Mesenchymal stem cell (in vitro differentiated cells and primary cell): Measurements from ENCODE around the gene SUDS3.

ENCODE experiments used
- DNase-seq: peaks from one replicate; pipeline ENCODE4 v3.0.0-alpha.2; 2013
- H2AFZ ChIP-seq: one replicate; pipeline ENCODE4 v1.6.1; 2013; ENCODE audit warnings: low read depth, mild to moderate bottlenecking, control low read depth, inconsistent platforms, low read length, moderate library complexity
- H2AK5ac ChIP-seq: 2 replicates; pipeline ENCODE4 v1.6.1; 2013; ENCODE audit warnings: low read length, moderate library complexity, mild to moderate bottlenecking, inconsistent platforms; ENCODE audit not compliant: severe bottlenecking
- H2BK120ac ChIP-seq: one replicate; pipeline ENCODE4 v1.6.1; 2013; ENCODE audit warnings: low read depth, mild to moderate bottlenecking, inconsistent platforms, low read length, moderate library complexity
- H2BK12ac ChIP-seq, 2 experiments: one replicate each; pipeline ENCODE4 v1.6.1; 2013; ENCODE audit warnings: inconsistent platforms in 2 of 2, low read length in 2 of 2, mild to moderate bottlenecking in 2 of 2, moderate library complexity in 2 of 2, control low read depth in 1 of 2
- H2BK15ac ChIP-seq: one replicate; pipeline ENCODE4 v1.6.1; 2013; ENCODE audit warnings: mild to moderate bottlenecking, low read depth, inconsistent platforms; ENCODE audit not compliant: poor library complexity, severe bottlenecking
- H2BK5ac ChIP-seq: 2 replicates; pipeline ENCODE4 v1.6.1; 2013; ENCODE audit warnings: low read depth, mild to moderate bottlenecking, low read length, control low read depth, inconsistent platforms; ENCODE audit not compliant: poor library complexity, severe bottlenecking
- H3K14ac ChIP-seq, 2 experiments: one replicate each; pipeline ENCODE4 v1.6.1; 2013; ENCODE audit warnings: inconsistent platforms in 2 of 2, low read length in 2 of 2, control low read depth in 1 of 2, mild to moderate bottlenecking in 1 of 2, moderate library complexity in 1 of 2
- H3K18ac ChIP-seq, 2 experiments: one replicate each; pipeline ENCODE4 v1.6.1; 2013; ENCODE audit warnings: inconsistent platforms in 2 of 2, low read length in 2 of 2, control low read depth in 1 of 2, low read depth in 1 of 2, mild to moderate bottlenecking in 1 of 2
- H3K23ac ChIP-seq, 2 experiments: one replicate each; pipeline ENCODE4 v1.6.1; 2013; ENCODE audit warnings: inconsistent platforms in 2 of 2, low read length in 2 of 2, mild to moderate bottlenecking in 2 of 2, moderate library complexity in 2 of 2, control low read depth in 1 of 2
- H3K27ac ChIP-seq: 2 replicates; pipeline ENCODE4 v1.5.1; 2013; ENCODE audit warnings: mild to moderate bottlenecking, moderate library complexity, low read length, control low read depth, inconsistent platforms; ENCODE audit not compliant: poor library complexity, severe bottlenecking
- H3K27me3 ChIP-seq, 2 experiments: 2 replicates each; pipeline versions ENCODE4 v1.6.1 to v1.7.0; 2013; ENCODE audit warnings: low read length in 2 of 2, mild to moderate bottlenecking in 2 of 2, moderate library complexity in 2 of 2, control low read depth in 1 of 2, inconsistent platforms in 1 of 2; ENCODE audit not compliant: control insufficient read depth in 1 of 2, insufficient read depth in 1 of 2
- H3K36me3 ChIP-seq, 2 experiments: 2 replicates each; pipeline versions ENCODE4 v1.6.1 to v1.7.0; 2013; ENCODE audit warnings: low read length in 2 of 2, control low read depth in 1 of 2, inconsistent platforms in 1 of 2, low read depth in 1 of 2, mild to moderate bottlenecking in 1 of 2; ENCODE audit not compliant: insufficient read depth in 2 of 2, control insufficient read depth in 1 of 2
- H3K4ac ChIP-seq, 2 experiments: one replicate each; pipeline ENCODE4 v1.6.1; 2013; ENCODE audit warnings: inconsistent platforms in 2 of 2, low read length in 2 of 2, mild to moderate bottlenecking in 2 of 2, moderate library complexity in 2 of 2, control low read depth in 1 of 2, low read depth in 1 of 2
- H3K4me1 ChIP-seq: 2 replicates; pipeline ENCODE4 v1.6.1; 2013; ENCODE audit warnings: low read depth, low read length, control low read depth; ENCODE audit not compliant: control insufficient read depth, insufficient read depth
- H3K4me2 ChIP-seq: 2 replicates; pipeline ENCODE4 v1.6.1; 2013; ENCODE audit warnings: low read length, mild to moderate bottlenecking, inconsistent platforms; ENCODE audit not compliant: poor library complexity, severe bottlenecking
- H3K4me3 ChIP-seq, 2 experiments: 2 replicates each; pipeline versions ENCODE4 v1.5.1 to v1.7.0; 2013; ENCODE audit warnings: low read length in 2 of 2, mild to moderate bottlenecking in 2 of 2, control low read depth in 1 of 2, low read depth in 1 of 2; ENCODE audit not compliant: insufficient read depth in 1 of 2
- H3K79me1 ChIP-seq: replicated peaks from 2 replicates; pipeline ENCODE4 v1.6.1; 2013; ENCODE audit warnings: mild to moderate bottlenecking, control low read depth, low read length, inconsistent platforms; ENCODE audit not compliant: poor library complexity, severe bottlenecking
- H3K9ac ChIP-seq: 2 replicates; pipeline ENCODE4 v1.7.0; 2013; ENCODE audit warnings: mild to moderate bottlenecking, low read length, moderate library complexity
- H3K9me3 ChIP-seq: 2 replicates; pipeline ENCODE4 v1.7.0; 2013; ENCODE audit warnings: mild to moderate bottlenecking, low read length; ENCODE audit not compliant: control insufficient read depth
- H4K8ac ChIP-seq: one replicate; pipeline ENCODE4 v1.6.1; 2013; ENCODE audit warnings: inconsistent platforms, mild to moderate bottlenecking, low read length, moderate library complexity
- H4K91ac ChIP-seq: one replicate; pipeline ENCODE4 v1.6.1; 2013; ENCODE audit warnings: mild to moderate bottlenecking, low read length, inconsistent platforms
- whole genome bisulfite sequencing: methylation state at CpG from one replicate; pipeline ENCODE4 v1.1.7; 2013; ENCODE audit warnings: mixed read lengths; 5-methylcytosine and 5-hydroxymethylcytosine counted together

The SUDS3 gene

DNA sequence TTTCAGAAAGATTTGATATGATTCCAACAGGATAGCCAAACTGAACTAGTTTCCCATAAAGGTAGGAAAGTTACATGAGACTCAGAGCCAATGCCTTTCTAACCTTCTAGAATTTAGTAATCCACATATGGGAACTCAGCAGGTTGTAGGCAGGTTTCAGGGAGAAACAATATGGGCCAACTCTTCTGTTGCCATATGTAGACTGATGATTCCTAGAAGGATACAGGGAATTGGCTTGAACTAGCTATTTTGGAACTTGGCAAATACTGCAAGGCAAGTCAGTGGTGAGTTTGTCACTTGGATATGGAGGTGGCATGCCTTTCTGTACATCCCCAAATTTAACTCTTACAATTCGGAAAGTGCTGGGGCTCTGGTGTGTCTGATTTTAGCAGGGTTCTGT lies 15.5 kb downstream of the SUDS3 start:
- no peak overlapping the region for H3K9ac ChIP-seq
- no peaks in the 10 kb centered on the region for H3K27me3 ChIP-seq
- H2BK15ac ChIP-seq: no peak overlapping the region
- H3K4me3 ChIP-seq: no peak overlapping the region
- H3K36me3 ChIP-seq: peaks cover 55 to 87% of the 10 kb centered on the region in 2 experiments
- H2BK120ac ChIP-seq: no peak overlapping the region
- H3K79me1 ChIP-seq: peaks cover 52% of the 10 kb centered on the region
- no peak overlapping the region for H2AK5ac ChIP-seq
- no peak overlapping the region for H4K8ac ChIP-seq
- H3K4ac ChIP-seq: no peak overlapping the region
- no peak overlapping the region for H3K27ac ChIP-seq
- WGBS: no CpG with 5 or more reads among the region's 1 CpG
- no peak overlapping the region for H3K23ac ChIP-seq
- no peaks in the 10 kb centered on the region for H3K9me3 ChIP-seq
- no peak overlapping the region for H4K91ac ChIP-seq
- H3K18ac ChIP-seq: no peak overlapping the region
- H2AFZ ChIP-seq: no peak overlapping the region
- no peak overlapping the region for H3K14ac ChIP-seq
- H3K4me1 ChIP-seq: no peaks in the 10 kb centered on the region
- H2BK5ac ChIP-seq: no peak overlapping the region
- no peak overlapping the region for H3K4me2 ChIP-seq
- no peak overlapping the region for H2BK12ac ChIP-seq
- DNase-seq: no peak

GRCh38 chr12:118397708-118398440 lies 21.5 kb downstream of the SUDS3 start:
- Histone ChIP-seq H2BK5ac (no peak overlapping the region), H2BK12ac (no peak overlapping the region), H3K4me3 (no peak overlapping the region), H3K27me3 (no peaks in the 10 kb centered on the region), H2BK120ac (no peak overlapping the region), H3K79me1 (peaks cover 47% of the 10 kb centered on the region), H3K4me1 (no peaks in the 10 kb centered on the region), H2AK5ac (no peak overlapping the region), H3K14ac (no peak overlapping the region), H2AFZ (no peak overlapping the region), H2BK15ac (no peak overlapping the region), H4K91ac (no peak overlapping the region), H3K18ac (no peak overlapping the region), H4K8ac (no peak overlapping the region), H3K36me3 (peaks cover 50 to 79% of the 10 kb centered on the region in 2 experiments), H3K9ac (no peak overlapping the region), H3K4me2 (no peak overlapping the region), H3K4ac (no peak overlapping the region), H3K9me3 (no peaks in the 10 kb centered on the region), H3K23ac (no peak overlapping the region), H3K27ac (no peak overlapping the region)
- 96% methylated on average over 8 of the region's 10 CpGs for WGBS
- no peak for DNase-seq

GRCh38 chr12:118398524-118398923 lies 22.2 kb downstream of the SUDS3 start:
- peaks cover 55 to 80% of the 10 kb centered on the region in 2 experiments for H3K36me3 ChIP-seq
- no peak overlapping the region for H2AFZ ChIP-seq
- H3K4me2 ChIP-seq: no peak overlapping the region
- DNase-seq: no peak
- no peak overlapping the region for H3K27ac ChIP-seq
- no peak overlapping the region for H2AK5ac ChIP-seq
- H3K9ac ChIP-seq: no peak overlapping the region
- H3K79me1 ChIP-seq: peaks cover 45% of the 10 kb centered on the region
- no peak overlapping the region for H2BK5ac ChIP-seq
- H3K4me1 ChIP-seq: no peaks in the 10 kb centered on the region
- WGBS: 96% methylated on average over 1 of the region's 2 CpGs
- H4K8ac ChIP-seq: no peak overlapping the region
- H2BK12ac ChIP-seq: no peak overlapping the region
- no peak overlapping the region for H3K18ac ChIP-seq
- no peak overlapping the region for H4K91ac ChIP-seq
- no peak overlapping the region for H3K23ac ChIP-seq
- H3K27me3 ChIP-seq: no peaks in the 10 kb centered on the region
- H3K4ac ChIP-seq: no peak overlapping the region
- H2BK15ac ChIP-seq: no peak overlapping the region
- no peak overlapping the region for H2BK120ac ChIP-seq
- H3K4me3 ChIP-seq: no peak overlapping the region
- no peak overlapping the region for H3K14ac ChIP-seq
- H3K9me3 ChIP-seq: no peaks in the 10 kb centered on the region

- no peak overlapping the region for H2BK120ac ChIP-seq
- no peaks in the 10 kb centered on the region for H3K4me1 ChIP-seq
- no peak overlapping the region for H3K4me3 ChIP-seq
- H3K36me3 ChIP-seq: peaks cover 55 to 82% of the 10 kb centered on the region in 2 experiments
- no peaks in the 10 kb centered on the region for H3K27me3 ChIP-seq
- no peak overlapping the region for H2BK15ac ChIP-seq
- H2AK5ac ChIP-seq: no peak overlapping the region
- H4K91ac ChIP-seq: no peak overlapping the region
- H3K27ac ChIP-seq: no peak overlapping the region
- H4K8ac ChIP-seq: no peak overlapping the region
- DNase-seq: peak; percentile 6
- no peaks in the 10 kb centered on the region for H3K9me3 ChIP-seq
- no peak overlapping the region for H3K4me2 ChIP-seq
- H2BK5ac ChIP-seq: no peak overlapping the region
- H3K9ac ChIP-seq: no peak overlapping the region
- H3K23ac ChIP-seq: no peak overlapping the region
- H3K14ac ChIP-seq: no peak overlapping the region
- peaks cover 45% of the 10 kb centered on the region for H3K79me1 ChIP-seq
- no peak overlapping the region for H2AFZ ChIP-seq
- H2BK12ac ChIP-seq: no peak overlapping the region
- no peak overlapping the region for H3K18ac ChIP-seq
- H3K4ac ChIP-seq: no peak overlapping the region
- WGBS: 91% methylated on average over 4 of the region's 5 CpGs
These were observed 22.6 kb downstream of the SUDS3 start for GRCh38 chr12:118398940-118399339.
